Pancreas (tissue), 10 donors: ENCODE data around the gene IDUA. TPM values are rescaled to one million over a fixed set of nuclear protein-coding genes. Genes with fewer than 3 reads are reported as not detected.

Source experiments
- ATAC-seq, 4 donors: fragments of 200-7000 bp; cut with Tn5 transposase; one replicate each; pipeline versions ENCODE4 v1.8.0 to v1.9.1; 2020; ENCODE audit warnings: mild to moderate bottlenecking in 4 of 4, moderate library complexity in 4 of 4
- DNase-seq, 6 donors: peaks; one replicate each; pipeline ENCODE4 v3.0.0-alpha.2; 2020
- FAIRE-seq: peaks from 2 replicates; lab custom pipeline; 2012; peaks lifted over from hg19 to GRCh38; lab: Jason Lieb, UNC
- H3K27ac ChIP-seq, 4 donors: fragments of 200-600 bp; sonication (generic); 1 replicate in 3 of 4; 2 replicates in 1 of 4; pipeline versions ENCODE4 v1.5.0 to v1.8.0; 2020
- H3K27me3 ChIP-seq, 4 donors: fragments of 200-600 bp; one replicate each; pipeline ENCODE4 v1.8.0; 2021
- H3K36me3 ChIP-seq, 3 donors: fragments of 200-600 bp; sonication (generic) in 1 of 3; one replicate each; pipeline versions ENCODE4 v1.5.0 to v1.8.0; 2020 to 2021
- H3K4me1 ChIP-seq, 3 donors: fragments of 200-600 bp; one replicate each; pipeline ENCODE4 v1.8.0; 2021
- H3K4me3 ChIP-seq, 4 donors: fragments of 200-600 bp; sonication (generic) in 2 of 4; one replicate each; pipeline versions ENCODE4 v1.5.0 to v1.8.0; 2020 to 2021
- H3K9me3 ChIP-seq, 4 donors: fragments of 200-600 bp; one replicate each; pipeline ENCODE4 v1.8.0; 2021
- CTCF ChIP-seq, 4 donors: fragments of 200-600 bp; sonication (generic) in 3 of 4; IDR thresholded peaks; one replicate each; pipeline versions ENCODE4 v1.5.0 to v1.8.0; 2021; ENCODE audit warnings: antibody characterized with exemption in 4 of 4
- WGBS, 2 donors: extraction: QIAGEN DNeasy Blood & Tissue Kit; methylation state at CpG; one replicate each; pipeline ENCODE4 v1.1.7; 2013; 5-methylcytosine and 5-hydroxymethylcytosine counted together
- intact Hi-C, 3 donors: fragments of 100-400 bp; cut with DNase I; formaldehyde crosslinking; loops; one replicate each; pipeline versions ENCODE4 v1.11.1 to v1.14.2; 2022
- polyA plus RNA-seq, 2 donors: library from polyadenylated mRNA; stranded (reverse); fragments of 200-250 nt; gene quantifications; one replicate each; pipeline ENCODE4 v1.2.3, GENCODE V29; 2013
- total RNA-seq, 6 donors: library from RNA; stranded (reverse); fragmentation: NEBNext Ultra II Directional in 4 of 6; extraction: Animal tissue kit (Norgen Biotek cat#: 25700) in 4 of 6; gene quantifications; one replicate each; pipeline versions ENCODE4 v1.2.1 to v1.2.4, GENCODE V29; 2021 to 2023
- donor health status: healthy with polysubstance abuse.
- donor health status: DM: no; HTN: no; CAD: no; lungs with moderate emphysema.
- donor health status: DM: no; HTN: no; CAD: no.
- donor health status: control.
- donor health status: control.
- donor health status: Bipolar disorder and iron deficiency.
- donor health status: DM: yes; HTN: yes; CAD: no.
- donor health status: DM: no; HTN: no; CAD: no.
- donor health status: DM: no; HTN: no; CAD: no.
- donor health status: DM: yes; HTN: yes; CAD: no.

The IDUA gene
- total and polyA plus RNA-seq, 8 donors: 17.6 to 56.9 (median 23.3) TPM

GRCh38 chr4:1027219-1027914 is 40.5 kb downstream of the IDUA start:
- Histone ChIP-seq H3K27ac (no peak overlapping the region), H3K4me1 (no peaks in the 10 kb centered on the region), H3K9me3 (no peaks in the 10 kb centered on the region), H3K4me3 (no peak overlapping the region), H3K27me3 (no peaks in the 10 kb centered on the region), H3K36me3 (peaks cover 0 to 9% (median 6%) of the 10 kb centered on the region in 3 donors)
- FAIRE-seq: no peak
- DNase-seq: no peak
- no peak for TF ChIP-seq CTCF (IDR thresholded peaks at IDR 0.05)
- ATAC-seq: peak in 1 of 4 donors; percentile 1
- intact Hi-C loops: no loop called here
- 53 to 56% methylated on average over 25 to 26 of the region's 26 CpGs for WGBS, 2 donors

- intact Hi-C loops: no loop called here
- Histone ChIP-seq H3K4me1 (no peaks in the 10 kb centered on the region), H3K27ac (no peak overlapping the region), H3K36me3 (peaks cover 0 to 9% (median 6%) of the 10 kb centered on the region in 3 donors), H3K27me3 (no peaks in the 10 kb centered on the region), H3K4me3 (no peak overlapping the region), H3K9me3 (no peaks in the 10 kb centered on the region)
- 39 to 46% methylated on average over 8 to 9 of the region's 9 CpGs for WGBS, 2 donors
- no peak for TF ChIP-seq CTCF (IDR thresholded peaks at IDR 0.05)
- DNase-seq: no peak
- no peak for FAIRE-seq
- ATAC-seq: peak in 1 of 4 donors; percentile 6
These were observed 41.0 kb downstream of the IDUA start for GRCh38 chr4:1027915-1028238.

GRCh38 chr4:1028574-1029220 is 41.9 kb downstream of the IDUA start:
- H3K4me1 ChIP-seq: no peaks in the 10 kb centered on the region
- intact Hi-C loops: no loop called here
- FAIRE-seq (no peak), ATAC-seq (no peak), DNase-seq (no peak)
- no peak overlapping the region for H3K4me3 ChIP-seq
- no peaks in the 10 kb centered on the region for H3K9me3 ChIP-seq
- no peak overlapping the region for H3K27ac ChIP-seq
- WGBS, 2 donors: 66 to 78% methylated on average over 35 to 36 of the region's 36 CpGs
- H3K27me3 ChIP-seq: no peaks in the 10 kb centered on the region
- H3K36me3 ChIP-seq: peaks cover 0 to 9% (median 6%) of the 10 kb centered on the region in 3 donors
- TF ChIP-seq CTCF (IDR thresholded peaks at IDR 0.05): no peak

GRCh38 chr4:1029529-1029928 is 42.7 kb downstream of the IDUA start:
- Histone ChIP-seq H3K27me3 (no peaks in the 10 kb centered on the region), H3K4me3 (no peak overlapping the region), H3K4me1 (no peaks in the 10 kb centered on the region), H3K36me3 (peaks cover 0 to 5% (median 2%) of the 10 kb centered on the region in 3 donors), H3K9me3 (no peaks in the 10 kb centered on the region), H3K27ac (no peak overlapping the region)
- FAIRE-seq: no peak
- 39 to 42% methylated on average over 17 of the region's 17 CpGs for WGBS, 2 donors
- no peak for TF ChIP-seq CTCF (IDR thresholded peaks at IDR 0.05)
- intact Hi-C loops: no loop called here
- DNase-seq: no peak
- no peak for ATAC-seq

GRCh38 chr4:1030031-1030430 is 43.2 kb downstream of the IDUA start:
- Histone ChIP-seq H3K4me1 (no peaks in the 10 kb centered on the region), H3K27me3 (no peaks in the 10 kb centered on the region), H3K4me3 (no peak overlapping the region), H3K36me3 (no peaks in the 10 kb centered on the region), H3K9me3 (no peaks in the 10 kb centered on the region), H3K27ac (no peak overlapping the region)
- ATAC-seq (peak in 1 of 4 donors; percentile 9), FAIRE-seq (no peak), DNase-seq (no peak)
- no peak for TF ChIP-seq CTCF (IDR thresholded peaks at IDR 0.05)
- 59 to 63% methylated on average over 6 to 12 of the region's 12 CpGs for WGBS, 2 donors
- intact Hi-C loops: loop anchor here in 1 of 3 donors (10.0 kb wide), 1 partner anchor 745 kb away; no protein-coding TSS in a partner anchor
